CD8-positive, alpha-beta memory T cell (primary cell): Measurements from ENCODE around the gene PDLIM3. TPM values are rescaled to one million over a fixed set of nuclear protein-coding genes. Genes with fewer than 3 reads are reported as not detected.

ENCODE experiments used
- CTCF ChIA-PET: fragments of 350-600 bp; sonication (Branson Sonifier 250); formaldehyde crosslinking; loops from one replicate; lab custom pipeline; 2021; ENCODE audit warnings: antibody characterized with exemption; lab: Charles Lee
- POLR2A ChIA-PET: fragments of 350-600 bp; sonication (Branson Sonifier 250); formaldehyde crosslinking; loops from one replicate; lab custom pipeline; 2021; ENCODE audit warnings: antibody characterized with exemption; lab: Charles Lee
- DNase-seq, 5 donors: peaks; one replicate each; pipeline versions ENCODE4 v3.0.0 to v3.0.0-alpha.2; 2020 to 2022; ENCODE audit warnings: mixed read lengths in 1 of 5
- H3K27ac ChIP-seq: one replicate; pipeline ENCODE4 v1.7.0; 2013; ENCODE audit warnings: low read depth, mild to moderate bottlenecking, low read length, moderate library complexity
- H3K27me3 ChIP-seq: 2 replicates; pipeline ENCODE4 v1.7.0; 2013; ENCODE audit warnings: low read length, mild to moderate bottlenecking; ENCODE audit not compliant: insufficient read depth, poor library complexity, severe bottlenecking
- H3K36me3 ChIP-seq: 2 replicates; pipeline ENCODE4 v1.7.0; 2013; ENCODE audit warnings: mild to moderate bottlenecking, low read length, moderate library complexity; ENCODE audit not compliant: insufficient read depth
- H3K4me1 ChIP-seq: 2 replicates; pipeline ENCODE4 v1.7.0; 2013; ENCODE audit warnings: mild to moderate bottlenecking, low read length, moderate library complexity; ENCODE audit not compliant: insufficient read depth
- H3K4me3 ChIP-seq: 2 replicates; pipeline ENCODE4 v1.7.0; 2013; ENCODE audit warnings: mild to moderate bottlenecking, low read length
- H3K9me3 ChIP-seq: 2 replicates; pipeline ENCODE4 v1.7.0; 2013; ENCODE audit warnings: mild to moderate bottlenecking, low read length
- H3K27ac Mint-ChIP-seq, 8 donors: one replicate each; pipeline ENCODE4 v1.8.0; 2020 to 2021; ENCODE audit warnings: mixed read lengths in 8 of 8, mild to moderate bottlenecking in 6 of 8, inconsistent platforms in 3 of 8, moderate library complexity in 3 of 8
- H3K27me3 Mint-ChIP-seq, 2 donors: one replicate each; pipeline ENCODE4 v1.8.0; 2020 to 2021; ENCODE audit warnings: mixed read lengths in 2 of 2, mild to moderate bottlenecking in 1 of 2, moderate library complexity in 1 of 2
- H3K36me3 Mint-ChIP-seq, 3 donors: one replicate each; pipeline ENCODE4 v1.8.0; 2020 to 2021; ENCODE audit warnings: mixed read lengths in 3 of 3, inconsistent platforms in 1 of 3, mild to moderate bottlenecking in 1 of 3
- H3K4me1 Mint-ChIP-seq, 3 donors: one replicate each; pipeline ENCODE4 v1.8.0; 2020 to 2021; ENCODE audit warnings: mixed read lengths in 3 of 3, inconsistent platforms in 1 of 3, mild to moderate bottlenecking in 1 of 3
- H3K4me3 Mint-ChIP-seq, 7 donors: one replicate each; pipeline ENCODE4 v1.8.0; 2020 to 2021; ENCODE audit warnings: mixed read lengths in 7 of 7, mild to moderate bottlenecking in 6 of 7, moderate library complexity in 4 of 7, inconsistent platforms in 2 of 7
- H3K9me3 Mint-ChIP-seq, 5 donors: one replicate each; pipeline ENCODE4 v1.8.0; 2020 to 2022; ENCODE audit warnings: mixed read lengths in 5 of 5, mild to moderate bottlenecking in 3 of 5, moderate library complexity in 2 of 5, inconsistent platforms in 1 of 5
- polyA plus RNA-seq: library from polyadenylated mRNA; unstranded; fragments of 300-500 nt; fragmentation: Illumina TruSeq; gene quantifications from one replicate; pipeline ENCODE4 v1.2.3, GENCODE V29; 2021
- total RNA-seq, 2 experiments: library from RNA; stranded (reverse); gene quantifications; one replicate each; pipeline ENCODE4 v1.2.3, GENCODE V29; 2021

PDLIM3 gene
- total and polyA plus RNA-seq, 3 experiments from 2014 or later, result not detected

GRCh38 chr4:185546335-185546734, 11.0 kb upstream of the PDLIM3 start:
- DNase-seq, result no peak
- POLR2A ChIA-PET, result no interaction called here
- Mint-ChIP-seq H3K27ac (no peak overlapping the region), H3K9me3 (no peaks in the 10 kb centered on the region), H3K4me1 (no peaks in the 10 kb centered on the region), H3K36me3 (no peaks in the 10 kb centered on the region), H3K27me3 (peaks cover 6 to 10% of the 10 kb centered on the region in 2 donors), H3K4me3 (no peak overlapping the region)
- Histone ChIP-seq H3K9me3 (no peaks in the 10 kb centered on the region), H3K27me3 (no peaks in the 10 kb centered on the region), H3K27ac (no peak overlapping the region), H3K4me1 (no peaks in the 10 kb centered on the region), H3K4me3 (no peak overlapping the region), H3K36me3 (no peaks in the 10 kb centered on the region)
- CTCF ChIA-PET, result no interaction called here

DNA sequence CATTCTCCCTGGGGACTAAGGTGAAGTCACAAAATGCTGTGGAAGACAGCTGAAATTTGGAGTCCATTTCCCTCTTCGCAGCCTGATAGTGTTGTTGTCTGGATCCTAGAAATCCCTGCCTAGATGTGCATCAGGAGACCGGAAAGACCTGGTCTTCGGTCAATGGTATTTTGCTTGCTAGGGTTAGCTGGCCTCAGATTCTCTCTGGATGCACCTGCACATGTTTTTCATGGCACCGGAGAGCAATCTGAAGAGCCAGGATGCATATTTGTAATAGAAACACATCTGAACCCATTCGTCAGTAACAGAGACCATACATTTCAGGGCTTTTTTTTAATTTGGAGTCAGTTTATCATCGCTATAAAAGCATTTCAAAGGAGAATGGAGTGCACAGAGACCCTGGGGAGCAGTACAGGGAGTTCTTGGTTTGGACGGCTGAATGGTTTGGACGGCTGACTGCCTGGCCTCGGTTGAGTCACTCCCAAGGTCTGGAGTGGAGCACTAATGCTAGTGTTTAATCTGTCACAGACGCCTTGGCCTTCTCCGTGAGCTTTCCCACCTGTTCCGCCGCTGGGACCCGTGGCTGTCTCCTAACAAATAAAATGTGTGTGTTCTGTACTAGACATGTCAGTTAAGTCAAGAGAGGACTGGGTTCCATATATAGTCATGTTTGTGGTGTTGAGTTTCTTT, 7.5 kb upstream of the PDLIM3 start:
- H3K27me3 Mint-ChIP-seq, result peaks cover 7 to 14% of the 10 kb centered on the region in 2 donors
- Histone ChIP-seq H3K27ac (no peak overlapping the region), H3K4me1 (no peaks in the 10 kb centered on the region), H3K27me3 (peaks cover 5% of the 10 kb centered on the region), H3K4me3 (no peak overlapping the region), H3K9me3 (no peaks in the 10 kb centered on the region), H3K36me3 (no peaks in the 10 kb centered on the region)
- no peak overlapping the region for H3K27ac Mint-ChIP-seq
- no peaks in the 10 kb centered on the region for H3K4me1 Mint-ChIP-seq
- ChIA-PET POLR2A (no interaction called here), CTCF (no interaction called here)
- no peaks in the 10 kb centered on the region for H3K36me3 Mint-ChIP-seq
- DNase-seq, result no peak
- H3K9me3 Mint-ChIP-seq, result no peaks in the 10 kb centered on the region
- no peak overlapping the region for H3K4me3 Mint-ChIP-seq

DNA sequence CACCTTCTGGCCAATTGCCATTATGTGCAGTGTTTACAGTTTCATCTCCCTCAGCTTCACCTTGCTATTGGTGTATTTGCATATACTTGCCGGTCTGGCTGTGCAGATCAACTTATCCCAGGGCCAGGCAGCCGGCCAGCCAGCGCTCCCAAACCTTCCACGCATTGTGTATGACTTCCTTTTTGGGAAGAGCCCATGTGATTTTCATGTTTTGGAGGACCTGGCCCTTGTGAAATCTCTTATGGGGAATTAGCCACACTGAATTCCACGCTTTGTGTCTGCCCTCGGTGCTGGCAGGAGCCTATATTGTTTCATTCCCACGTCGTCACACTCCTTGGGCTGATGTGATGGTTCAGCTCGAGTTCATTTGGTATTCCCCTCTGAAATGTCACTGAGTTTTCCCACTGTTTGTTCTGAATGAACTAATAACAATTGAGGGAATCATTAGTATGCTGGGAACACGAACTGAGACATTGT, 6.0 kb upstream of the PDLIM3 start:
- Histone ChIP-seq H3K4me3 (no peak overlapping the region), H3K27me3 (peaks cover 5% of the 10 kb centered on the region), H3K9me3 (no peaks in the 10 kb centered on the region), H3K4me1 (no peaks in the 10 kb centered on the region), H3K36me3 (no peaks in the 10 kb centered on the region), H3K27ac (no peak overlapping the region)
- Mint-ChIP-seq H3K4me1 (no peaks in the 10 kb centered on the region), H3K27ac (no peak overlapping the region), H3K4me3 (no peak overlapping the region), H3K27me3 (peaks cover 13 to 20% of the 10 kb centered on the region in 2 donors), H3K36me3 (no peaks in the 10 kb centered on the region), H3K9me3 (no peaks in the 10 kb centered on the region)
- POLR2A ChIA-PET, result no interaction called here
- DNase-seq, result no peak
- CTCF ChIA-PET, result no interaction called here

DNA sequence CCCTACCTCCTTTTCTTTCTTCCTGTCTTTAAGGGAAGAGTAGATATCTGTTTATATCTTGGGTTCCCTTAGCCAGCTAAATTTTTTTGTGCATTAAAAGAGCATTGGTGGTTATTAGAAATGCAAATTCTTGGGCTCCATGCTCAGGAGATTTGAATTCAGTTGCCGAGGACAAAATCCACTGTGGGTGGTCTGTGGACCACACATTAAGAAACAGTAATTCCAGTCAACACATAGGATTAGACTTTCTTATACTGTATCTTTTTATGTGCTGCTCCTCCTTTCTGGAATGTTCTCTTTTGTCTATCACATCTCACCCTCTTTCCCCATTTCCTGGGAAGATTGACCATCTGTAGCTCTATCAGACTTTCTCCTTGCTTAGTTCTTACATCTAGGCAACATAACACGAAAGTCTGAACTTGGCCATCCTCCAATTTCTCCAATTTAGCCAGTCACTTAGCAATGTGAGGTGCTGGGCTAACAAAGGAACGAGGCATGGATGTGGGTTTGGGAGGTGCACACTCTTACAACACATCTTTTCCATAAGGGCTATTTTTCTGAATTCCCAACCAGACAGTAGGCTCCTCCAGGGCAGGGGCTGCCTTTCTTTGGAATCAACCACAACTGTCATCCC, 5.3 kb upstream of the PDLIM3 start:
- H3K27me3 Mint-ChIP-seq, result peaks cover 19 to 27% of the 10 kb centered on the region in 2 donors
- POLR2A ChIA-PET, result no interaction called here

GRCh38 chr4:185540040-185540439, 4.7 kb upstream of the PDLIM3 start:
- no peak overlapping the region for H3K27ac ChIP-seq
- no peak overlapping the region for H3K27ac Mint-ChIP-seq
- H3K4me3 ChIP-seq, result no peak overlapping the region
- no peaks in the 10 kb centered on the region for H3K9me3 Mint-ChIP-seq
- no peaks in the 10 kb centered on the region for H3K4me1 ChIP-seq
- H3K27me3 Mint-ChIP-seq, result peaks cover 20 to 29% of the 10 kb centered on the region in 2 donors
- ChIA-PET POLR2A (no interaction called here), CTCF (no interaction called here)
- H3K9me3 ChIP-seq, result no peaks in the 10 kb centered on the region
- no peak overlapping the region for H3K4me3 Mint-ChIP-seq
- DNase-seq, result no peak
- no peaks in the 10 kb centered on the region for H3K36me3 ChIP-seq
- no peaks in the 10 kb centered on the region for H3K36me3 Mint-ChIP-seq
- H3K4me1 Mint-ChIP-seq, result peaks cover 3 to 7% (median 7%) of the 10 kb centered on the region in 3 donors
- peaks cover 5% of the 10 kb centered on the region for H3K27me3 ChIP-seq

More for the DNA sequence above, 5.3 kb upstream of the PDLIM3 start:
- Mint-ChIP-seq H3K4me3 (no peak overlapping the region), H3K36me3 (no peaks in the 10 kb centered on the region), H3K27ac (no peak overlapping the region), H3K9me3 (no peaks in the 10 kb centered on the region), H3K4me1 (peaks cover 3 to 5% (median 5%) of the 10 kb centered on the region in 3 donors)
- H3K4me1 ChIP-seq, result no peaks in the 10 kb centered on the region
- no peaks in the 10 kb centered on the region for H3K9me3 ChIP-seq
- no peak overlapping the region for H3K27ac ChIP-seq
- no peak overlapping the region for H3K4me3 ChIP-seq
- H3K27me3 ChIP-seq, result peaks cover 5% of the 10 kb centered on the region
- DNase-seq, result no peak
- CTCF ChIA-PET, result no interaction called here
- no peaks in the 10 kb centered on the region for H3K36me3 ChIP-seq

DNA sequence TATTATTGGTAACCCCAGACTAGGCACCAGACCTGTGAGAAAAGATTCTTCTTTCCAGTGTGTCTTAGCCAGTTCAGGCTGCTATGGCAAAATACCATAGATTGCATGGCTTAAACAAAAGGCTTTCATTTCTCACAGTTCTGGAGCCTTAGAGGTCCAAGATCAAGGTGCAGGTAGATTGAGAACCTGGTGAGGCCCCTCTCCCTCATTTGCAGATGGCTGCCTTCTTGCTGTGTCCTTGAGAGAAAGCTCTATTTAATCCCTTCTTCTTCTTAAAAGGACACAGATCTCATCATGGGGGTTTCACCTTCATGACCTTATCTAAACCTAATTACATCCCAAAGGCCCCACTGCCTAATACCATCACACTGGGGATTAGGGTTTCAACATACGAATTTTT, 3.5 kb upstream of the PDLIM3 start:
- peaks cover 23 to 35% of the 10 kb centered on the region in 2 donors for H3K27me3 Mint-ChIP-seq
- no peaks in the 10 kb centered on the region for H3K36me3 ChIP-seq
- DNase-seq, result no peak
- peaks cover 6 to 11% (median 7%) of the 10 kb centered on the region in 3 donors for H3K4me1 Mint-ChIP-seq
- no peaks in the 10 kb centered on the region for H3K9me3 Mint-ChIP-seq
- H3K9me3 ChIP-seq, result no peaks in the 10 kb centered on the region
- H3K4me3 ChIP-seq, result no peak overlapping the region
- H3K4me3 Mint-ChIP-seq, result no peak overlapping the region
- peaks cover 12% of the 10 kb centered on the region for H3K27me3 ChIP-seq
- H3K27ac Mint-ChIP-seq, result no peak overlapping the region
- H3K4me1 ChIP-seq, result no peaks in the 10 kb centered on the region
- ChIA-PET CTCF (no interaction called here), POLR2A (no interaction called here)
- no peak overlapping the region for H3K27ac ChIP-seq
- H3K36me3 Mint-ChIP-seq, result no peaks in the 10 kb centered on the region

- H3K4me3 Mint-ChIP-seq, result no peak overlapping the region
- Histone ChIP-seq H3K4me3 (no peak overlapping the region), H3K36me3 (no peaks in the 10 kb centered on the region), H3K4me1 (no peaks in the 10 kb centered on the region), H3K9me3 (no peaks in the 10 kb centered on the region), H3K27me3 (peaks cover 16% of the 10 kb centered on the region), H3K27ac (no peak overlapping the region)
- CTCF ChIA-PET, result interaction anchor here (0.7 kb wide), 1 partner anchor 527 kb away, joined by 3 read pairs; no protein-coding TSS in a partner anchor
- no peak for DNase-seq
- H3K9me3 Mint-ChIP-seq, result no peaks in the 10 kb centered on the region
- H3K27ac Mint-ChIP-seq, result no peak overlapping the region
- H3K4me1 Mint-ChIP-seq, result peaks cover 6 to 11% (median 7%) of the 10 kb centered on the region in 3 donors
- peaks cover 28 to 44% of the 10 kb centered on the region in 2 donors for H3K27me3 Mint-ChIP-seq
- H3K36me3 Mint-ChIP-seq, result peaks cover 0 to 2% (median 0%) of the 10 kb centered on the region in 3 donors
- POLR2A ChIA-PET, result no interaction called here
Measured at GRCh38 chr4:185536411-185536709, 1.1 kb upstream of the PDLIM3 start.

- Histone ChIP-seq H3K27me3 (peaks cover 16% of the 10 kb centered on the region), H3K27ac (no peak overlapping the region), H3K4me1 (no peaks in the 10 kb centered on the region), H3K9me3 (no peaks in the 10 kb centered on the region), H3K4me3 (no peak overlapping the region), H3K36me3 (no peaks in the 10 kb centered on the region)
- CTCF ChIA-PET, result interaction anchor here (0.7 kb wide), 1 partner anchor 526 kb away, joined by 3 read pairs; no protein-coding TSS in a partner anchor
- Mint-ChIP-seq H3K27ac (no peak overlapping the region), H3K27me3 (peaks cover 26 to 46% of the 10 kb centered on the region in 2 donors), H3K4me3 (peak overlapping the region in 4 of 7 donors; percentile 14 to 53 (median 33)), H3K36me3 (peaks cover 0 to 2% (median 0%) of the 10 kb centered on the region in 3 donors), H3K4me1 (peaks cover 6 to 11% (median 7%) of the 10 kb centered on the region in 3 donors), H3K9me3 (no peaks in the 10 kb centered on the region)
- DNase-seq, result no peak
- POLR2A ChIA-PET, result no interaction called here
Measured at GRCh38 chr4:185535612-185536410, 504 bp upstream of the PDLIM3 start.
